ENCODE results near the gene GATB. TPM values are rescaled to one million over a fixed set of nuclear protein-coding genes. Genes with fewer than 3 reads are reported as not detected.

The GATB gene
- total RNA-seq, 4 donors from 2014 or later, result 26.6 to 49.2 (median 32.6) TPM

GRCh38 chr4:151807220-151807619 lies 46.4 kb upstream of the GATB start:
- Histone ChIP-seq H3K9me3 (no peaks in the 10 kb centered on the region), H3K27ac (peak overlapping the region in 2 of 4 donors; percentile 32 to 66), H3K4me1 (peaks cover 0 to 8% (median 2%) of the 10 kb centered on the region in 4 donors), H3K4me3 (no peak overlapping the region), H3K27me3 (no peaks in the 10 kb centered on the region), H3K36me3 (no peaks in the 10 kb centered on the region)
- 30 to 42% methylated on average over 7 of the region's 7 CpGs for WGBS, 2 donors
- no peak for DNase-seq (ENCODE audit: low spot score in 2 of 2)
- TF ChIP-seq, protein P1, sequence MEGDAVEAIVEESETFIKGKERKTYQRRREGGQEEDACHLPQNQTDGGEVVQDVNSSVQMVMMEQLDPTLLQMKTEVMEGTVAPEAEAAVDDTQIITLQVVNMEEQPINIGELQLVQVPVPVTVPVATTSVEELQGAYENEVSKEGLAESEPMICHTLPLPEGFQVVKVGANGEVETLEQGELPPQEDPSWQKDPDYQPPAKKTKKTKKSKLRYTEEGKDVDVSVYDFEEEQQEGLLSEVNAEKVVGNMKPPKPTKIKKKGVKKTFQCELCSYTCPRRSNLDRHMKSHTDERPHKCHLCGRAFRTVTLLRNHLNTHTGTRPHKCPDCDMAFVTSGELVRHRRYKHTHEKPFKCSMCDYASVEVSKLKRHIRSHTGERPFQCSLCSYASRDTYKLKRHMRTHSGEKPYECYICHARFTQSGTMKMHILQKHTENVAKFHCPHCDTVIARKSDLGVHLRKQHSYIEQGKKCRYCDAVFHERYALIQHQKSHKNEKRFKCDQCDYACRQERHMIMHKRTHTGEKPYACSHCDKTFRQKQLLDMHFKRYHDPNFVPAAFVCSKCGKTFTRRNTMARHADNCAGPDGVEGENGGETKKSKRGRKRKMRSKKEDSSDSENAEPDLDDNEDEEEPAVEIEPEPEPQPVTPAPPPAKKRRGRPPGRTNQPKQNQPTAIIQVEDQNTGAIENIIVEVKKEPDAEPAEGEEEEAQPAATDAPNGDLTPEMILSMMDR (IDR thresholded peaks at IDR 0.05), result no peak
- TF ChIP-seq POLR2A (IDR thresholded peaks at IDR 0.05) (no peak), EP300 (IDR thresholded peaks at IDR 0.05) (no peak)

GRCh38 chr4:151806511-151806927 lies 45.7 kb upstream of the GATB start:
- H3K4me3 ChIP-seq, result no peak overlapping the region
- H3K27me3 ChIP-seq, result no peaks in the 10 kb centered on the region
- DNase-seq (ENCODE audit: low spot score in 2 of 2), result no peak
- H3K36me3 ChIP-seq, result no peaks in the 10 kb centered on the region
- no peak for TF ChIP-seq POLR2A (IDR thresholded peaks at IDR 0.05)
- TF ChIP-seq EP300 (IDR thresholded peaks at IDR 0.05), result no peak
- TF ChIP-seq, protein P1 (IDR thresholded peaks at IDR 0.05), result no peak
- peak overlapping the region in 3 of 4 donors; percentile 11 to 66 (median 32) for H3K27ac ChIP-seq
- 28 to 30% methylated on average over 6 of the region's 6 CpGs for WGBS, 2 donors
- no peaks in the 10 kb centered on the region for H3K9me3 ChIP-seq
- H3K4me1 ChIP-seq, result peaks cover 0 to 8% (median 2%) of the 10 kb centered on the region in 4 donors

- H3K9me3 ChIP-seq, result no peaks in the 10 kb centered on the region
- peaks cover 0 to 8% (median 2%) of the 10 kb centered on the region in 4 donors for H3K4me1 ChIP-seq
- H3K36me3 ChIP-seq, result no peaks in the 10 kb centered on the region
- no peak overlapping the region for H3K4me3 ChIP-seq
- no peak for DNase-seq (ENCODE audit: low spot score in 2 of 2)
- TF ChIP-seq POLR2A (IDR thresholded peaks at IDR 0.05), result no peak
- TF ChIP-seq, protein P1 (IDR thresholded peaks at IDR 0.05), result no peak
- no peak for TF ChIP-seq EP300 (IDR thresholded peaks at IDR 0.05)
- WGBS, 2 donors, result 64 to 93% methylated on average over 1 of the region's 1 CpG
- no peak overlapping the region for H3K27ac ChIP-seq
- H3K27me3 ChIP-seq, result no peaks in the 10 kb centered on the region
Measured at GRCh38 chr4:151804821-151805220, 44.0 kb upstream of the GATB start.

GRCh38 chr4:151804086-151804630 lies 43.4 kb upstream of the GATB start:
- H3K9me3 ChIP-seq, result no peaks in the 10 kb centered on the region
- no peak for DNase-seq (ENCODE audit: low spot score in 2 of 2)
- TF ChIP-seq, protein P1 (IDR thresholded peaks at IDR 0.05), result no peak
- no peak for TF ChIP-seq POLR2A (IDR thresholded peaks at IDR 0.05)
- no peak for TF ChIP-seq EP300 (IDR thresholded peaks at IDR 0.05)
- peaks cover 0 to 8% (median 2%) of the 10 kb centered on the region in 4 donors for H3K4me1 ChIP-seq
- no peaks in the 10 kb centered on the region for H3K36me3 ChIP-seq
- no peak overlapping the region for H3K27ac ChIP-seq
- H3K27me3 ChIP-seq, result no peaks in the 10 kb centered on the region
- WGBS, 2 donors, result 87 to 88% methylated on average over 4 of the region's 4 CpGs
- H3K4me3 ChIP-seq, result no peak overlapping the region

DNA sequence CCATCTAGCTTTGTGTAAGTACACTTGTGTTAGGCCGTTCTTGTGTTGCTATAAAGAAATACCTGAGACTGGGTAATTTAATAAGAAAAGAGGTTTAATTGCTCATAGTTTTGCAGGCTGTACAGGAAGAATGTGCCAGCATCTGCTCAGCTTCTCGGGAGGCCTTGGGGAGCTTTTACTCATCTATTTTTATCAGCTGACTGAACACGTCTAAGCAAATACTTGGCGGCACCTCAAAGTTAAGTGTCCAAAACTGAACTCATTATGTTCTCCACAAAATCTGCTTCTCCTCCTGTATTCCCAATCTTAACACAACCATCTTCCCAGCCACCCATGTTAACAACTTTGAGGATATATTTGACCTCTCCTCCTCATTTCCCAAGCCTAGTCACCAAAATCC lies 42.4 kb upstream of the GATB start:
- Histone ChIP-seq H3K27ac (no peak overlapping the region), H3K4me1 (peaks cover 0 to 8% (median 2%) of the 10 kb centered on the region in 4 donors), H3K9me3 (no peaks in the 10 kb centered on the region), H3K27me3 (no peaks in the 10 kb centered on the region), H3K4me3 (no peak overlapping the region), H3K36me3 (no peaks in the 10 kb centered on the region)
- TF ChIP-seq, protein P1 (IDR thresholded peaks at IDR 0.05), result no peak
- TF ChIP-seq EP300 (IDR thresholded peaks at IDR 0.05) (no peak), POLR2A (IDR thresholded peaks at IDR 0.05) (no peak)
- DNase-seq (ENCODE audit: low spot score in 2 of 2), result no peak
- WGBS, 2 donors, result 77% methylated on average over 4 of the region's 4 CpGs

Measured in tibial nerve (tissue), 4 donors.